ENCODE results near the gene HPS1.
A peak's percentile ranks its signal among the peaks of the same experiment; 100 is the strongest.

HPS1 gene

DNA sequence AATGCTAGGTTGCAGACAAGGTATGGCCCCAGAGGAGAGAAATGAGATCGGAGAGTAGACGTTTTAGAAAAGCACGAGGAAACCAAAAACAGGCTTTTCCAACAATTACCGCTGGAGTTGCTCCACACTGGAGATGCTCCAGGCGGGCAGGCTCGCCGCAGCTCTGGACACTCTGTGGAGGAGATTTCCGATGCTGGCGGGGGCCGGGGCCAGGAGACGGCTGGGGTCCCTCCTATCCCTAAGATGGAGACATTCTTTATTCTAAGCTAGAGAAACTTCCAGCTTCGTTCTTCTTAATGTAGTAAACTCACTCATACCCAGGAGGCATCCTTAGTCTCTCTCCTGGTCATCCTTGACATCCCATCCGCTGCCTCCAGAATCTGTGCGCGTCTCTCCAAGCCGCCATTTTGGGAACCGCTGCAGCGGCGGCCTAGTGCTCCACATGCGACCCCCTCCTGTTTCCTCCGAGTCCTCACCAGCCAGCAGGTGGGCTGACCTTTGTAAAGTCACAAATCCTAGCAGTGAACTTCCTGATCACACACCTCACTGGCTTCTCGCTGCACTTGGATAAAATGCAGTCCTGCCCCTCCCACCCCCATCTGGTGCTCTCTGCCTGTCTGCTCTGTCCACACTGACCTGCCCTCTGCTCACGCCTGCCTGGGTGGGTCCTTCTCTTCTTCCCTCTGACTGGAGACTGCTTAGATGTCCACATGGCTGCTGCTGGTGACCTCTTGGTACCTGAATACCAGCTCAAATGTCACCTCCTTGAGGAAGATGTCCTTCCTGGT lies 43.6 kb downstream of the HPS1 start:
- H3K4me3 ChIP-seq (ENCODE audit: low read depth in 1 of 2, low read length in 2 of 2): no peak overlapping the region
- no peak overlapping the region for H3K27ac ChIP-seq (ENCODE audit: low read depth, low read length)
- no peak overlapping the region for H3K9ac ChIP-seq (ENCODE audit: low read depth in 1 of 2, low read length in 2 of 2)

DNA sequence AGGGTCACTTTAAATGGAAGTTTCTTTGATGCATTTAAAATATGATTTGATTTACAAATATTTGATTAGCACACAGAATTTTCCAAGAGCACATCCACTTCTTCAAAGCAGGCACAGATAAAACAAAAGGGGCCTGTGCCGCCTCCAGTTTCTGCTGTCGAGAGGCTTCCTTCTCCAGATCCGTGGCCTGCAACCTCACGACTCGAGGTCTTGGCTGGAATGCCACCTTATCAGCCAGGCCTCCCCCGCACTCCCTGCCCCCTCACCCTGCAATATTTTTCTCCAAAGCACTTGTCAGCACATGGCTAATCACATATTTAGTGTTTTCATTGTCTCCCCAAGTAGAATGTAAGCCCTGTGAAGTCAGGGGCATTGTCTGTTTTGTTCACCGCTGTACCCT lies 44.3 kb downstream of the HPS1 start:
- Histone ChIP-seq H3K4me1 (ENCODE audit: control insufficient read depth in 1 of 2, insufficient read depth in 2 of 2, low read length in 2 of 2) (no peaks in the 10 kb centered on the region), H3K9me3 (ENCODE audit: control insufficient read depth in 1 of 2, low read length in 2 of 2) (no peaks in the 10 kb centered on the region)

More for the DNA sequence above, 43.6 kb downstream of the HPS1 start:
- Histone ChIP-seq H3K4me1 (ENCODE audit: control insufficient read depth in 1 of 2, insufficient read depth in 2 of 2, low read length in 2 of 2) (no peaks in the 10 kb centered on the region), H3K9me3 (ENCODE audit: control insufficient read depth in 1 of 2, low read length in 2 of 2) (no peaks in the 10 kb centered on the region), H3K36me3 (ENCODE audit: control insufficient read depth in 1 of 2, insufficient read depth in 2 of 2, low read length in 2 of 2) (no peaks in the 10 kb centered on the region), H3K27me3 (ENCODE audit: control insufficient read depth in 1 of 2, insufficient read depth in 2 of 2, low read length in 2 of 2) (no peaks in the 10 kb centered on the region)

DNA sequence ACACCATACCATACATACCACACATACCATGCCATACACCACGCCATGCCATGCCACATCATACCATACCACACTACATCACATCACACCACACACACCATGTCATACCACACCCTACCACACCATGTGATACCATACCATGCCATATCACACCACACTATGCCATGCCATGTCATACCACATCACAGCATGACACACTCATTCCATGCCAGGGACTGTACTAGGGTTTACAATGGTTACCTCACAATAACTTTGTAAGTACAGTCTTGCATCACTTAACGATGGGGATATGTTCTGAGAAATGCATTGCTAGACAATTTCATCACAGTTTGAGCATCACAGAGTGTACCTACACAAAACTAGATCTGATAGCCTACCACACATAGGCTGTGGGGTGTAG lies 46.3 kb downstream of the HPS1 start:
- no peak overlapping the region for H3K27ac ChIP-seq (ENCODE audit: low read depth, low read length)
- no peak overlapping the region for H3K4me3 ChIP-seq (ENCODE audit: low read depth in 1 of 2, low read length in 2 of 2)
- no peak overlapping the region for H3K9ac ChIP-seq (ENCODE audit: low read depth in 1 of 2, low read length in 2 of 2)
- no peaks in the 10 kb centered on the region for H3K9me3 ChIP-seq (ENCODE audit: control insufficient read depth in 1 of 2, low read length in 2 of 2)
- no peaks in the 10 kb centered on the region for H3K4me1 ChIP-seq (ENCODE audit: control insufficient read depth in 1 of 2, insufficient read depth in 2 of 2, low read length in 2 of 2)
- no peaks in the 10 kb centered on the region for H3K27me3 ChIP-seq (ENCODE audit: control insufficient read depth in 1 of 2, insufficient read depth in 2 of 2, low read length in 2 of 2)
- peaks cover 0 to 9% of the 10 kb centered on the region in 2 donors for H3K36me3 ChIP-seq (ENCODE audit: control insufficient read depth in 1 of 2, insufficient read depth in 2 of 2, low read length in 2 of 2)

More for the DNA sequence above, 44.3 kb downstream of the HPS1 start:
- H3K36me3 ChIP-seq (ENCODE audit: control insufficient read depth in 1 of 2, insufficient read depth in 2 of 2, low read length in 2 of 2): peaks cover 0 to under 1% of the 10 kb centered on the region in 2 donors
- no peaks in the 10 kb centered on the region for H3K27me3 ChIP-seq (ENCODE audit: control insufficient read depth in 1 of 2, insufficient read depth in 2 of 2, low read length in 2 of 2)
- no peak overlapping the region for H3K27ac ChIP-seq (ENCODE audit: low read depth, low read length)
- no peak overlapping the region for H3K9ac ChIP-seq (ENCODE audit: low read depth in 1 of 2, low read length in 2 of 2)
- H3K4me3 ChIP-seq (ENCODE audit: low read depth in 1 of 2, low read length in 2 of 2): no peak overlapping the region

DNA sequence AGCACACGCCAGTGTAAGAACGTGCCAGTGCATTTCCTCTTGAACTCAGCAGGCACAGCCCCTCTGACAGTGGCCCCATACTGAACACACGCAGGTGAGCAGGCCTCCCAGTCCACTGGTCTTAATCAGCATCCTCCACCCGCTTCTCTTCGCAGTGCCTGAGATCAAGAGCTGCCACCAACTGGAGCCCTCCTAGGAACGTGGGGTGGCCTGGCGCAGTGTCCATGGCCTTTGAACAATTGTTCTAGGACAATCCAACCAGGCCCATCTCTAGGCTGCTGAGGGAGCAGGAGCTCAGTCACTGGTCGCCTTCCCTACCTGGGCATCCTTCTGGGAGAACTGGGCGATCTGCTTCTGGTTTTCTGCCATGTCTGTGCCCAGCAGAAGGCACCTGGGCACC lies 47.0 kb downstream of the HPS1 start:
- H3K27ac ChIP-seq (ENCODE audit: low read depth, low read length): no peak overlapping the region
- no peak overlapping the region for H3K4me3 ChIP-seq (ENCODE audit: low read depth in 1 of 2, low read length in 2 of 2)
- H3K4me1 ChIP-seq (ENCODE audit: control insufficient read depth in 1 of 2, insufficient read depth in 2 of 2, low read length in 2 of 2): no peaks in the 10 kb centered on the region
- H3K9ac ChIP-seq (ENCODE audit: low read depth in 1 of 2, low read length in 2 of 2): no peak overlapping the region
- H3K9me3 ChIP-seq (ENCODE audit: control insufficient read depth in 1 of 2, low read length in 2 of 2): no peaks in the 10 kb centered on the region
- H3K36me3 ChIP-seq (ENCODE audit: control insufficient read depth in 1 of 2, insufficient read depth in 2 of 2, low read length in 2 of 2): peaks cover 0 to 9% of the 10 kb centered on the region in 2 donors
- H3K27me3 ChIP-seq (ENCODE audit: control insufficient read depth in 1 of 2, insufficient read depth in 2 of 2, low read length in 2 of 2): no peaks in the 10 kb centered on the region

DNA sequence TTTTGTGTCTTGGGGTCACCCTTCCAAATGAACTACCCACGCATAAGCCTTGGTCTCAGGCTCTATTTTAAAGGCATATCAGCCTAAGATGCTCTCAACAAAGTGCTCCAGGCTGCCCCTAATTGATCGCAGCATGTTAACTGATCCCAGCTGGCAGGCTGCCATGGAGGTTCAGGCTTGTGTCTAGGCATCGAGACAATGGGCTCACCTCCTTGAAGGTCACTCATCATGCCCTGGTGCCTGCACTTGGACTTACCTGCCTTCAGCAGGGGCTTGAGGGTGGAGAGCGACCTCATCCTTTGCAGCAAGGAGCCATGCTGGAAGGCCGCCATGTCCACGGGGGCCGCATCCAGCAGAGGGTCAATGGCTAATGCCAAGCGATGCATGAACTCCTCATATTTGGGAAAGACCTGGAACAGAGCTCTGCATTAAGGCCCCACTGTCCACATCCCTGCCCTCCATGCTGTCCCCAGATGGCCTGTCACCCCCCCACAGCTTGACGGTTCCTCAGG lies 49.6 kb downstream of the HPS1 start:
- H3K27me3 ChIP-seq (ENCODE audit: control insufficient read depth in 1 of 2, insufficient read depth in 2 of 2, low read length in 2 of 2): no peaks in the 10 kb centered on the region
- H3K27ac ChIP-seq (ENCODE audit: low read depth, low read length): no peak overlapping the region
- H3K9ac ChIP-seq (ENCODE audit: low read depth in 1 of 2, low read length in 2 of 2): no peak overlapping the region
- no peak overlapping the region for H3K4me3 ChIP-seq (ENCODE audit: low read depth in 1 of 2, low read length in 2 of 2)
- peaks cover 0 to 9% of the 10 kb centered on the region in 2 donors for H3K36me3 ChIP-seq (ENCODE audit: control insufficient read depth in 1 of 2, insufficient read depth in 2 of 2, low read length in 2 of 2)
- H3K9me3 ChIP-seq (ENCODE audit: control insufficient read depth in 1 of 2, low read length in 2 of 2): no peaks in the 10 kb centered on the region
- H3K4me1 ChIP-seq (ENCODE audit: control insufficient read depth in 1 of 2, insufficient read depth in 2 of 2, low read length in 2 of 2): no peaks in the 10 kb centered on the region

DNA sequence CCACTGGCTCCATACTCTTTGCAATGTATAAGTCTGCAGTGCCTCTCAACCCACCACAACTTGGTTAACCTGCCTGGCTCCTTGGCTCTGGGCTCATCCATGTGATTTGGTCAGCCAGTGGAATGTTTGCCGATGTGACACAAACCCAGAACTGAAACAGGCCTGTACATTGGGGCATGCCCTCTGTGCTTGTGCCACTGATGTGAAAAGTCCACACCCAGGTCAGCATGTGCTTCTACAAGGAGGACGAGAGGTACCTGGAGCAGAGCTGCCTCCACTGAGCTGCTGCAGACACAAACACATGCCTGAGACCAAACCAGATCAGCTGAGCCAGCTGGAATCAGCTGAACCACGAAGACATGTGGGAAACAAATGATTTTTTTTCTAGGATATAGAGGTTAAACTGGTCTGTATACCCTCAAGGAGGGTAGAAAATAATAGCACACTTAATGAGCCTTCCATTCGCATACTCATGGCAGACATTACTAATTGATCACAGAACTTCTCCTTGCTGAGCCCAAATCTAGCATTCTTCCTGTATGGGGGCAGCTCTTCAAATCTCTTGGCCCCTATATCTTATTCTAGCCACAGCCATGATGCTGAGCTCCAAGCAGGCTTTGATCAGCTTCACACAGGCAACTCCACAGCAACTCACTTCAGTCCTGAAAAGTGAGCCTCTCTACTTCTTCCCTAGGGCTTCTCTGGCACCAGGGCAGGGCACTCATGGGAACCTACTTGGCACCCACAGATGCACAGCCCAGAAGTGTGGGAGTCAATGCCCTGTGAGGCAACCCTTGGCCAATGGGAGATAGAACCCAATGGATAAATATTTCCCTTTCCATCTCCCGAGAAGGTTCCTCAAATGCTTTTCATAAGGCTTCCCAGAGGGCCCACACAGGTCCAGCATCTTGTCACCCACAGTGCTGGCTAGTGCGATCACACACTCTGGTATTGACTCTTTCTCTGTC lies 50.4 kb downstream of the HPS1 start:
- Histone ChIP-seq H3K9me3 (ENCODE audit: control insufficient read depth in 1 of 2, low read length in 2 of 2) (no peaks in the 10 kb centered on the region), H3K4me3 (ENCODE audit: low read depth in 1 of 2, low read length in 2 of 2) (no peak overlapping the region), H3K9ac (ENCODE audit: low read depth in 1 of 2, low read length in 2 of 2) (no peak overlapping the region), H3K36me3 (ENCODE audit: control insufficient read depth in 1 of 2, insufficient read depth in 2 of 2, low read length in 2 of 2) (peaks cover 0 to 9% of the 10 kb centered on the region in 2 donors), H3K27ac (ENCODE audit: low read depth, low read length) (no peak overlapping the region), H3K4me1 (ENCODE audit: control insufficient read depth in 1 of 2, insufficient read depth in 2 of 2, low read length in 2 of 2) (peaks cover 4 to 5% of the 10 kb centered on the region in 2 donors), H3K27me3 (ENCODE audit: control insufficient read depth in 1 of 2, insufficient read depth in 2 of 2, low read length in 2 of 2) (no peaks in the 10 kb centered on the region)

DNA sequence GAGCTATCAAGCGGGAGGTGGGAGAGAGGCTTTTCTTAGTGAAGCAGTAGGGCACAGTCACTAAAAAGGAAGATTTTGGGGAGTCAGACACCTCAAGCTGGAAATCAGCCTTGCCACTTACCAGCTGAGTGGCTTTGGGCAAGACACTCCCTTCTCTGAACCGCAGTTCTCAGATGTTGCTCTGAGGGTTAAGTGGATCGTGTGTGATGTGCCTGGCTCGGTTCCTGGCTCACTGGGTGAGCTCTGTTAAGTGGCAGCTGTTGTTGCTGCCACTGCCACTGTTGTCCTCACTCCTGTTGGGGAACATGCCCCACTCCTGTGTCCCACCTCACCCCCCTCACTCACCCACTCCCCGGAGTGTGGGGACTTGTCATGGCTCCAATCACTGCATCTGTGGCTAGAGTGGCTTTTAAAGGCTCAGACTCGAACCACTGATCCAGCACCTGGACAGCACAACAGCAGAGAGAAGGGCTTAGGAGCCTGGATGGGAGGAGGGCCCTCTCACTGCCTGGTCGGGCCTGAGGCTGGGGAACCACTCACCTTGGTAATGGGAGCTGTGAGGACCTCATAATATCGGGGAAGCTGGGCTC lies 51.8 kb downstream of the HPS1 start:
- H3K27me3 ChIP-seq (ENCODE audit: control insufficient read depth in 1 of 2, insufficient read depth in 2 of 2, low read length in 2 of 2): no peaks in the 10 kb centered on the region
- H3K9ac ChIP-seq (ENCODE audit: low read depth in 1 of 2, low read length in 2 of 2): no peak overlapping the region
- no peak overlapping the region for H3K4me3 ChIP-seq (ENCODE audit: low read depth in 1 of 2, low read length in 2 of 2)
- peaks cover 0 to 9% of the 10 kb centered on the region in 2 donors for H3K36me3 ChIP-seq (ENCODE audit: control insufficient read depth in 1 of 2, insufficient read depth in 2 of 2, low read length in 2 of 2)
- H3K9me3 ChIP-seq (ENCODE audit: control insufficient read depth in 1 of 2, low read length in 2 of 2): no peaks in the 10 kb centered on the region
- peaks cover 7 to 9% of the 10 kb centered on the region in 2 donors for H3K4me1 ChIP-seq (ENCODE audit: control insufficient read depth in 1 of 2, insufficient read depth in 2 of 2, low read length in 2 of 2)
- H3K27ac ChIP-seq (ENCODE audit: low read depth, low read length): no peak overlapping the region

DNA sequence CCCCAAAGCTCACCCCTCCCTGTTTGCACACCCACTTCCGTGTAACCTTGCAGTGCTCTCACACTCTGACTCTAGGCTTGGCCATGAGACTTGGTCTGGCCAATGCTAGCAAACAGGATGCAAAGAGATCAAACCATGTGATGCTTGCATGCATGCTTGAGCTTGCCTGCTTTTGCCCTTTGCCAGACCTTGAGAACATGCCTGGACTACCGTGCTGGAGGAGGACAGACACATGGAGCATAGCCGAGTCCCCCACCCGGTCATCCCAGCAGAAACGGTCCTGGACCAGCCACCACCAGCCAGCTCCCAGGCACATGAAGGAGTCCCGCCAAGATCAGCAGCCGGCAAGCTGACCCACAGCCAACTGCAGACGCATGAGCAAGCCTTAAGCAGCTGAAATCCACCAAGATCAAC lies 55.1 kb downstream of the HPS1 start:
- Histone ChIP-seq H3K27me3 (ENCODE audit: control insufficient read depth in 1 of 2, insufficient read depth in 2 of 2, low read length in 2 of 2) (no peaks in the 10 kb centered on the region), H3K27ac (ENCODE audit: low read depth, low read length) (no peak overlapping the region), H3K36me3 (ENCODE audit: control insufficient read depth in 1 of 2, insufficient read depth in 2 of 2, low read length in 2 of 2) (no peaks in the 10 kb centered on the region), H3K4me1 (ENCODE audit: control insufficient read depth in 1 of 2, insufficient read depth in 2 of 2, low read length in 2 of 2) (peaks cover 7 to 9% of the 10 kb centered on the region in 2 donors), H3K9ac (ENCODE audit: low read depth in 1 of 2, low read length in 2 of 2) (no peak overlapping the region), H3K4me3 (ENCODE audit: low read depth in 1 of 2, low read length in 2 of 2) (no peak overlapping the region), H3K9me3 (ENCODE audit: control insufficient read depth in 1 of 2, low read length in 2 of 2) (no peaks in the 10 kb centered on the region)

DNA sequence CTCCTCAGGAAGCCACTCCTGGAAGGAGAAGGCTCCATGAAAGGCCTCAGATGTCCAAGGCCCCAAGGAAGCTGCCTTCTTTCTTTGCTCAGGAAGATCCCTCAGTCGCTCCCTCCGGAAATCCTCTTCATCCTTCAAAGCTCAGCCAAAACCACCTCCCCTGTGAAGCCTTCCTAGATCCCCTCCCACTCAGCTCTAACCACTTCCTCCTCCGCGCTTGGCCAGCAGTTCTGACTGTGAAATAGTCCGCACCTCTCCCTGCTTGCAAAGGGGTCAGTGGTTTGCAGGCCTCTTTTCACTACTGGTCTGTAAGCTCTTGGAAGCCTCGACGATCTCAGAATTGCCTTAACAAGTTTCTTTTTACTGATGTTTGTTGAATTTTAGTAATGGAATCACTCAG lies 55.7 kb downstream of the HPS1 start:
- Histone ChIP-seq H3K4me3 (ENCODE audit: low read depth in 1 of 2, low read length in 2 of 2) (peak overlapping the region in 1 of 2 donors; percentile 19), H3K27ac (ENCODE audit: low read depth, low read length) (no peak overlapping the region)

More for the DNA sequence above, 55.7 kb downstream of the HPS1 start:
- peaks cover 7 to 9% of the 10 kb centered on the region in 2 donors for H3K4me1 ChIP-seq (ENCODE audit: control insufficient read depth in 1 of 2, insufficient read depth in 2 of 2, low read length in 2 of 2)
- no peak overlapping the region for H3K9ac ChIP-seq (ENCODE audit: low read depth in 1 of 2, low read length in 2 of 2)
- H3K36me3 ChIP-seq (ENCODE audit: control insufficient read depth in 1 of 2, insufficient read depth in 2 of 2, low read length in 2 of 2): no peaks in the 10 kb centered on the region
- H3K9me3 ChIP-seq (ENCODE audit: control insufficient read depth in 1 of 2, low read length in 2 of 2): no peaks in the 10 kb centered on the region
- no peaks in the 10 kb centered on the region for H3K27me3 ChIP-seq (ENCODE audit: control insufficient read depth in 1 of 2, insufficient read depth in 2 of 2, low read length in 2 of 2)
